H54 (cell line): ENCODE results near the gene LAMB1.

Experiments
- DNase-seq: peaks from one replicate; pipeline ENCODE4 v3.0.0; 2011; ENCODE audit warnings: low spot score, mixed read lengths; ENCODE audit not compliant: insufficient read length
- FAIRE-seq: peaks from 3 replicates; lab custom pipeline; 2011; peaks lifted over from hg19 to GRCh38; lab: Jason Lieb, UNC
- POLR2A ChIP-seq: IDR thresholded peaks from 2 replicates; pipeline ENCODE4 v1.6.1; 2011; ENCODE audit warnings: low read depth, mild to moderate bottlenecking, low read length

The LAMB1 gene

DNA sequence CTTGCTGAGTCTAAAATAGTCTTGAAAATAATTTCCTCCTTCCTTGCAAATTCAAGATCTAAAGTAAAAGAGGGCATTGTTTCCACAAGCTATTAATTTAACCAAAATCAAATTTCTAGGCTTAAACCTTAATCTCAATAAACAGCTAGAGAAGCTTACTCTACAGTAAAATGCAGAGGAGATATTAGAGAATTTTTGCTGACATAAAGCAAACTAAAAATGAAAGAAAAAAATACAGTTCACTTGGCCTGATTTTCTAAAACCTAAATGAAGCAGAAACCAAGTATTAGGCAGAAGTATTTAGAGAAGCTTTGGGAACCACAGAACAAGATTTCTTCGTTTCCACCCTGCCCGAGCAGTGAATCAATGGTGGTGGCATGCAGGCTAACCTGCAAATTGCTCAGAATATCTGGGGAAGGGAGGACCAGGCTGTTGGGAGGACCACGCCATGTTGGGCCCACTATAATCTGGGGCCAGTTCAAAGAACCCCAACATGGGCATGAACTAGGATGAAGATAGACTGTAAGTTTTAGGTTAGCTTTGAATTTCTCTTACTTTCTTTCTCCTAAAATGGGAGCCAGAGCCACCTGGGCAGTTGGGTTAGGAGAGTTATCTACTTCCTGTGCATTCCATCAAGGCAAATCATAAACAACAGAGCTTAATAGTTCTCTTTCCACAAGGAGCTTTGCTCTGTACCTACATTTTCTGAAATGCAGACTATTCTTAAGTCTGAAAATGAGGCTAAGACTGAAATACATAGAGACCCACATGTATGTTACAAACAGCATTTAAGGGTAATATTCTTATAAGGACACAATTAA, 4.1 kb downstream of the LAMB1 start:
- no peak for TF ChIP-seq POLR2A
- DNase-seq (no peak), FAIRE-seq (no peak)

DNA sequence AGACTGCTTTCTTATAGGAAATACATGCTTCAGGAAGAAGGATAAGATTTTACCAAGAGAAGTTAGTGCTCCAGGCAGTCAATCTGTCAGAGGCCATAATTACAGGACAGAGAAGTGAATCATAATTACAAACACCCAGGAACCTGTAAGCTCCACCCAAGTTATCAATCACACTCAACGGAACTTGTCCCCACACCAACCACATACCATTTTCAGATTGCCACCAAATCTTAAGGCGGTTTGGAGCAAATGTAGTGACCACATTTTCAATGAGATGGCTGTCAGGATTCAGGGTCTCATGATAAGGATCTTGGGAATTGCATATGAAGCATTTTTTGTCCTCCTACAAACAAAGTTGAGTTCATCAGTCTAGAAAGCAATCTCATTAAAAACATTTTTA, 4.8 kb downstream of the LAMB1 start:
- DNase-seq (no peak), FAIRE-seq (no peak)
- TF ChIP-seq POLR2A: no peak

GRCh38 chr7:107996072-107996882, 6.7 kb downstream of the LAMB1 start:
- DNase-seq: no peak
- no peak for FAIRE-seq
- TF ChIP-seq POLR2A: no peak

DNA sequence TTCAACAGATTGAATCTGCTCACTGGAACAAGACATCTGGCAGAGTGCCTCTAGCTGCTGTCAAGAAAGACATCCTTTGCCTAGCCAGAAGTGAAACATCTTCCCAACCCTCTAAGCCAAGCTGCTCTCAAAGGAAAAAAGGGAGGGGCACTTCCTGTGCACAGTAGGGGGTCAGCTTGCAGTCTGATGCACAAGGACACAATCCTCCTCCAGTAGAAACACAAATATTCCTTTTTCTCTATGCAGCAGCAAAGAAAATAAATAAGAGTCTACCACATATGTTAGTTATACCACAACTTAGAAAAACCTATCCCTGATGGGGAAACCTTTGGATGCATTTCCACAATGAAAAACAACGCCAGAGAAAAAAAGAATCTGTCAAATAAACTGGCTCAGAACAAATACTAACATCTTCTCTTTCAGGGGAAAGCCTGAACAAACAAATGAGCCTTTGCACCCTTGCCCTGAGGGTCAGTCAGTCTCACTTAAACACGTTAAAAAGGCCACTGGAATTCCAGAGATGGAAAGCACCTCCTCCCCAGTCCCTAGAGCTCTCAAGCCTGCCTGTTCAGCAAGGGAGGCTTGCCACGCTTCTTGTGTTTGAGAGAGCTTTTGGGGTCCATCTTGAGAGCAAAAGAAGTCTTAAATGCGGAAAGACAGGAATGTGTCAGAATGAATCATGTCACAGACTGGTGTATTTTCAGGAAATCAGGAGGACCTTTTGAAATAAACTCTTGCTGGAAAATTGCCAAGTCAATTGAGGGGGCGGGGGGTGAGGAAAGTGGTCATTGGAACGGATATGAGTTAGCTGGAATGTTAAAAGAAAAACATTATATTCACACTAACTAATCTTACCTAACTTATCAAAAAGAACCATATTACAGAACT, 7.5 kb downstream of the LAMB1 start:
- DNase-seq (peak; percentile 44), FAIRE-seq (peak; percentile 80)
- no peak for TF ChIP-seq POLR2A

DNA sequence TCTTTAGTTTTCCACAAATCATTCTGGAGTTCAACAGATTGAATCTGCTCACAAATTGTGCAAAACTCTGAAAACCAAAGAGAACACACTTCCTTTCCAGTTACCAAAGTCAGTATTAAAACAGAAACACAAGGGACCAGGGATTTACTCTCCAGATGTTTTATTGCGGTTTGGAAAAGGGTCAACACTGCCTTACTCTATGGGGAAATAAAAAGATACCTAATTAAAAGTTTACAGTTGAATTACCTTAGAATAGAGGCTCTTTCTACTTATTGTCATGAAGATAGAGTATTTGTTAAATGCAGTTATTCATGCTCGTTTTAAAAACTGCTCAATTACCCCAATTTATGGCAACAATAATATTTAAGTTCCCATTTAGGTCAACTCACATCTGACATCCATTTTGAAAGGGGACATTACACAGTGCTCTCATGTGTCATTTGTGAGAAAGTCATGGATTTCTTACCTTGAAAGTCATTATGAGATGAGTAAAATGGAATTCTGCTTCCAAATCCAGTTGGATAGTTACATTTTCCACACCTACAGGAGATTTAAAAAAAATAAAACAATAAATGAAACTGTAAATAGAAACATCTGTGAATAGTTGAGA, 8.4 kb downstream of the LAMB1 start:
- TF ChIP-seq POLR2A: no peak
- FAIRE-seq: no peak
- DNase-seq: no peak

- FAIRE-seq (no peak), DNase-seq (no peak)
- TF ChIP-seq POLR2A: no peak
Measured at GRCh38 chr7:107993891-107994291, 9.1 kb downstream of the LAMB1 start.

DNA sequence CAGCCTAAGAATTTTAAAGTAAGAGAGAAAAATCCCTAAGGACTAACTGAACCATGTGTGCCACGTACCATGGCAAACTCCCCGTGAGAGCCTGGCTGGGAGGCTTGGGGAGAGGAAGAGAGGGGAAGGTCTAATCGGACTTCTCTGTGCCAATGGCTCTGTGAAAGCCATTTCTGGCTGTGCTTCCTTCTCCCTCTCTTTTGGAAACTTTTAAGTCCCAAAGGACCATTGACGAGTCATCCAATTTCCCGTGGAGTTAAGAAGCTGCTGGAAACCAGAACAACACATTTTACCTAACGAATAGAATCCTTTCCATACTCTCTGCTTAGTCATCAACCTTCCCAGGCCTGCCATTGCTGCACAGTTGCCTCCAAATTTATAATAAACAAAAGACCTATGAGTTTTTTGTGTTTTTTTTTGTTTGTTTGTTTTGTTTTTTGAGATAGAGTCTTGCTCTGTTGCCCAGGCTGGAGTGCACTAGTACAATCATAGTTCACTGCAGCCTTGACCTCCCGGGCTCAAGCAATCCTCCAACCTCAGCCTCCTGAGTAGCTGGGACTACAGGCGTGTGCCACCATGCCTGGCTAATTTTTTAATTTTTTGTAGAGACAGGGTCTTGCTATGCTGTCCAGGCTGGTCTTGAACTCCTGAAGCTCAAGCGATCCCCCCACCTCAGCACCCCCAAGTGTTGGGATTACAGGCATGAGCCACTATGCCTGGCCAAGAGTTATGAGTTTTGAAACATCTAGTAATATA, 13.2 kb downstream of the LAMB1 start:
- DNase-seq: no peak
- no peak for TF ChIP-seq POLR2A

GRCh38 chr7:107982918-107983389, 20.0 kb downstream of the LAMB1 start:
- DNase-seq: no peak
- FAIRE-seq: no peak
- TF ChIP-seq POLR2A: no peak

More for the DNA sequence above, 13.2 kb downstream of the LAMB1 start:
- FAIRE-seq: no peak

- no peak for TF ChIP-seq POLR2A
- DNase-seq: no peak
- no peak for FAIRE-seq
Measured at GRCh38 chr7:107982042-107982840, 20.7 kb downstream of the LAMB1 start.

DNA sequence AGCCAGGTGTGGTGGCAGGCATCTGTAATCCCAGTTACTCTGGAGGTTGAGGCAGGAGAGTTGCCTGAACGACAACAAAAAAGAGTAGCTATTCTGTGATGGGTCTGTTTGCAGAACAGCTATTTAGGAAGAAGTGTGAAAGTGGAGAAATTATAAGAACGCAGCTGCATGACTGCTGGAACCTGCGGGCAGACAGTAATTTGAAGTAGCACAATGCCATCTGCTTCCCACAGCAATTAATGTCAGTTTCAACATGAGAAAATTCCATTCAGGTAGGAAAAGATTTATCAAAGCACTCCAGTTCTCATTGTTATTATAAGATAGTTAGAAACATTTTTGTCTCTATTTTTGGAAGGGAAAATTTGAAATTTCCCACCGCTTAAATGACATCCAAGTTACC, 21.5 kb downstream of the LAMB1 start:
- DNase-seq: no peak
- no peak for FAIRE-seq

GRCh38 chr7:107980671-107981190, 22.2 kb downstream of the LAMB1 start:
- no peak for DNase-seq
- no peak for FAIRE-seq
- TF ChIP-seq POLR2A: no peak

More for the DNA sequence above, 21.5 kb downstream of the LAMB1 start:
- no peak for TF ChIP-seq POLR2A
